Mesothelial cell of epicardium (in vitro differentiated cells): Measurements from ENCODE around the gene LINC00305. TPM values are rescaled to one million over a fixed set of nuclear protein-coding genes. Genes with fewer than 3 reads are reported as not detected.

Source experiments
- DNase-seq, 2 experiments: peaks; one replicate each; pipeline ENCODE4 v3.0.0; 2021; ENCODE audit warnings: low spot score in 2 of 2; ENCODE audit not compliant: unreplicated experiment in 2 of 2
- H3K27ac Mint-ChIP-seq: 2 replicates; pipeline ENCODE4 v1.8.0; 2021; ENCODE audit warnings: mixed read lengths
- H3K27me3 Mint-ChIP-seq: 2 replicates; pipeline ENCODE4 v1.8.0; 2021; ENCODE audit warnings: low read depth, mixed read lengths
- H3K36me3 Mint-ChIP-seq: 2 replicates; pipeline ENCODE4 v1.8.0; 2021; ENCODE audit warnings: mixed read lengths
- H3K4me1 Mint-ChIP-seq: 2 replicates; pipeline ENCODE4 v1.8.0; 2021; ENCODE audit warnings: mixed read lengths
- H3K4me3 Mint-ChIP-seq: 2 replicates; pipeline ENCODE4 v1.8.0; 2021; ENCODE audit warnings: mild to moderate bottlenecking, moderate library complexity, mixed read lengths
- H3K9me3 Mint-ChIP-seq: 2 replicates; pipeline ENCODE4 v1.8.0; 2021; ENCODE audit warnings: mixed read lengths
- CTCF ChIP-seq: fragments of 200-600 bp; sonication (generic); IDR thresholded peaks from one replicate; pipeline ENCODE4 v1.5.0; 2021; ENCODE audit warnings: antibody characterized with exemption; ENCODE audit not compliant: unreplicated experiment
- total RNA-seq: library from RNA; stranded (reverse); gene quantifications from 3 replicates; pipeline ENCODE4 v1.2.1, GENCODE V29; 2021

Gene LINC00305
- total RNA-seq, 1 donor from 2014 or later = not detected

- H3K27ac Mint-ChIP-seq = no peak overlapping the region
- DNase-seq = no peak
- no peaks in the 10 kb centered on the region for H3K4me1 Mint-ChIP-seq
- no peak overlapping the region for H3K4me3 Mint-ChIP-seq
- H3K36me3 Mint-ChIP-seq = no peaks in the 10 kb centered on the region
- H3K27me3 Mint-ChIP-seq = no peaks in the 10 kb centered on the region
- no peak for TF ChIP-seq CTCF
- no peaks in the 10 kb centered on the region for H3K9me3 Mint-ChIP-seq
Observed at GRCh38 chr18:64165906-64166305, 17.0 kb upstream of the LINC00305 start.

- no peaks in the 10 kb centered on the region for H3K27me3 Mint-ChIP-seq
- no peaks in the 10 kb centered on the region for H3K4me1 Mint-ChIP-seq
- H3K9me3 Mint-ChIP-seq = no peaks in the 10 kb centered on the region
- no peak overlapping the region for H3K4me3 Mint-ChIP-seq
- no peaks in the 10 kb centered on the region for H3K36me3 Mint-ChIP-seq
- no peak for DNase-seq
- H3K27ac Mint-ChIP-seq = no peak overlapping the region
- no peak for TF ChIP-seq CTCF
Observed at GRCh38 chr18:64164883-64165282, 16.0 kb upstream of the LINC00305 start.

- H3K27ac Mint-ChIP-seq = no peak overlapping the region
- no peaks in the 10 kb centered on the region for H3K9me3 Mint-ChIP-seq
- no peak for DNase-seq
- H3K4me1 Mint-ChIP-seq = no peaks in the 10 kb centered on the region
- TF ChIP-seq CTCF = no peak
- no peak overlapping the region for H3K4me3 Mint-ChIP-seq
- H3K36me3 Mint-ChIP-seq = no peaks in the 10 kb centered on the region
- no peaks in the 10 kb centered on the region for H3K27me3 Mint-ChIP-seq
Observed at GRCh38 chr18:64149916-64150438, 1.1 kb upstream of the LINC00305 start.

- Mint-ChIP-seq H3K36me3 (no peaks in the 10 kb centered on the region), H3K4me1 (peaks cover 14% of the 10 kb centered on the region), H3K27me3 (no peaks in the 10 kb centered on the region), H3K4me3 (no peak overlapping the region), H3K9me3 (no peaks in the 10 kb centered on the region), H3K27ac (no peak overlapping the region)
- no peak for TF ChIP-seq CTCF
- no peak for DNase-seq
Observed at GRCh38 chr18:64142904-64143303, 6.0 kb downstream of the LINC00305 start.

- no peak for TF ChIP-seq CTCF
- Mint-ChIP-seq H3K4me1 (peaks cover 29% of the 10 kb centered on the region), H3K27me3 (no peaks in the 10 kb centered on the region), H3K36me3 (no peaks in the 10 kb centered on the region), H3K27ac (no peak overlapping the region), H3K9me3 (no peaks in the 10 kb centered on the region), H3K4me3 (no peak overlapping the region)
- no peak for DNase-seq
Observed at GRCh38 chr18:64137914-64138313, 11.0 kb downstream of the LINC00305 start.
